Natural killer cell (primary cell): Measurements from ENCODE around the gene AKAP8. TPM values are rescaled to one million over a fixed set of nuclear protein-coding genes. Genes with fewer than 3 reads are reported as not detected.

ENCODE experiments used
- ATAC-seq, 3 donors: fragments of 150-1000 bp in 2 of 3; fragments of 200-7000 bp in 1 of 3; cut with Tn5 transposase; 1 replicate in 1 of 3; 2 replicates in 2 of 3; pipeline ENCODE4 v1.10.0; 2021; ENCODE audit warnings: mild to moderate bottlenecking in 2 of 3, moderate library complexity in 2 of 3
- DNase-seq, 2 donors: peaks; one replicate each; pipeline versions ENCODE4 v3.0.0 to v3.0.0-alpha.2; 2013 to 2021; ENCODE audit warnings: mixed read lengths in 1 of 2
- H3K27ac ChIP-seq: one replicate; pipeline ENCODE4 v1.5.1; 2013; ENCODE audit warnings: mild to moderate bottlenecking, low read length
- H3K27me3 ChIP-seq: one replicate; pipeline ENCODE4 v1.6.1; 2013; ENCODE audit warnings: low read length; ENCODE audit not compliant: control insufficient read depth, insufficient read depth
- H3K36me3 ChIP-seq: one replicate; pipeline ENCODE4 v1.6.1; 2013; ENCODE audit warnings: low read length; ENCODE audit not compliant: control insufficient read depth, insufficient read depth
- H3K4me1 ChIP-seq: one replicate; pipeline ENCODE4 v1.6.1; 2013; ENCODE audit warnings: low read length; ENCODE audit not compliant: control insufficient read depth, insufficient read depth
- H3K4me3 ChIP-seq: one replicate; pipeline ENCODE4 v1.5.1; 2013; ENCODE audit warnings: low read length
- H3K9me3 ChIP-seq: one replicate; pipeline ENCODE4 v1.6.1; 2013; ENCODE audit warnings: low read length; ENCODE audit not compliant: control insufficient read depth, insufficient read depth
- H3K27ac Mint-ChIP-seq, 2 donors: one replicate each; pipeline ENCODE4 v1.8.0; 2022; ENCODE audit warnings: mild to moderate bottlenecking in 2 of 2, mixed read lengths in 2 of 2, moderate library complexity in 1 of 2
- H3K27me3 Mint-ChIP-seq, 2 donors: one replicate each; pipeline ENCODE4 v1.8.0; 2022; ENCODE audit warnings: low read depth in 2 of 2, mixed read lengths in 2 of 2
- H3K36me3 Mint-ChIP-seq: one replicate; pipeline ENCODE4 v1.8.0; 2022; ENCODE audit warnings: mixed read lengths
- H3K4me1 Mint-ChIP-seq, 2 donors: one replicate each; pipeline ENCODE4 v1.8.0; 2022; ENCODE audit warnings: mixed read lengths in 2 of 2
- H3K4me3 Mint-ChIP-seq: one replicate; pipeline ENCODE4 v1.8.0; 2022; ENCODE audit warnings: mild to moderate bottlenecking, moderate library complexity, mixed read lengths
- H3K9me3 Mint-ChIP-seq, 2 donors: one replicate each; pipeline ENCODE4 v1.8.0; 2022; ENCODE audit warnings: mixed read lengths in 2 of 2
- CTCF ChIP-seq: fragments of 200-600 bp; IDR thresholded peaks from one replicate; pipeline ENCODE4 v1.8.0; 2022; ENCODE audit warnings: antibody characterized with exemption
- WGBS: methylation state at CpG from one replicate; pipeline ENCODE4 v1.1.7; 2013; ENCODE audit warnings: missing lambda C conversion rate; ENCODE audit not compliant: insufficient coverage; 5-methylcytosine and 5-hydroxymethylcytosine counted together
- intact Hi-C: fragments of 100-400 bp; cut with micrococcal nuclease; formaldehyde crosslinking; loops from one replicate; pipeline ENCODE4 v1.14.2; 2022
- total RNA-seq, 4 donors: library from RNA; stranded (reverse); fragments of 120-200 nt in 1 of 4; gene quantifications; one replicate each; pipeline versions ENCODE4 v1.2.3 to v1.2.4, GENCODE V29; 2013 to 2022

Gene AKAP8
- total RNA-seq, 3 donors from 2014 or later (not counting 1 experiment from before 2014, with no cell fraction given): 65.3 to 87.6 (median 76.9) TPM

- Histone ChIP-seq H3K4me3 (no peak overlapping the region), H3K27ac (no peak overlapping the region), H3K4me1 (peaks cover 10% of the 10 kb centered on the region), H3K9me3 (no peaks in the 10 kb centered on the region), H3K27me3 (no peaks in the 10 kb centered on the region), H3K36me3 (peaks cover 58% of the 10 kb centered on the region)
- 98% methylated on average over 10 of the region's 10 CpGs for WGBS
- Mint-ChIP-seq H3K27me3 (no peaks in the 10 kb centered on the region), H3K27ac (no peak overlapping the region), H3K9me3 (no peaks in the 10 kb centered on the region), H3K36me3 (no peaks in the 10 kb centered on the region), H3K4me3 (no peak overlapping the region), H3K4me1 (peaks cover 28 to 29% of the 10 kb centered on the region in 2 donors)
- no peak for TF ChIP-seq CTCF
- ATAC-seq (no peak), DNase-seq (no peak)
- intact Hi-C loops: no loop called here
These were observed 23.6 kb upstream of the AKAP8 start for GRCh38 chr19:15403151-15403531.

GRCh38 chr19:15402411-15403150 is 23.0 kb upstream of the AKAP8 start:
- Mint-ChIP-seq H3K27ac (no peak overlapping the region), H3K4me1 (peaks cover 28 to 31% of the 10 kb centered on the region in 2 donors), H3K4me3 (no peak overlapping the region), H3K27me3 (no peaks in the 10 kb centered on the region), H3K36me3 (peaks cover 3% of the 10 kb centered on the region), H3K9me3 (no peaks in the 10 kb centered on the region)
- 96% methylated on average over 15 of the region's 15 CpGs for WGBS
- ATAC-seq (no peak), DNase-seq (no peak)
- intact Hi-C loops: no loop called here
- Histone ChIP-seq H3K4me3 (no peak overlapping the region), H3K27ac (no peak overlapping the region), H3K36me3 (peaks cover 62% of the 10 kb centered on the region), H3K9me3 (no peaks in the 10 kb centered on the region), H3K27me3 (no peaks in the 10 kb centered on the region), H3K4me1 (peaks cover 10% of the 10 kb centered on the region)
- TF ChIP-seq CTCF: no peak

GRCh38 chr19:15401397-15401710 is 21.8 kb upstream of the AKAP8 start:
- Histone ChIP-seq H3K27me3 (no peaks in the 10 kb centered on the region), H3K4me3 (no peak overlapping the region), H3K9me3 (no peaks in the 10 kb centered on the region), H3K4me1 (peaks cover 10% of the 10 kb centered on the region), H3K27ac (no peak overlapping the region), H3K36me3 (peaks cover 73% of the 10 kb centered on the region)
- Mint-ChIP-seq H3K4me1 (peaks cover 26 to 40% of the 10 kb centered on the region in 2 donors), H3K4me3 (no peak overlapping the region), H3K27me3 (no peaks in the 10 kb centered on the region), H3K36me3 (peaks cover 12% of the 10 kb centered on the region), H3K9me3 (no peaks in the 10 kb centered on the region), H3K27ac (no peak overlapping the region)
- ATAC-seq (no peak), DNase-seq (no peak)
- intact Hi-C loops: no loop called here
- WGBS: 98% methylated on average over 17 of the region's 17 CpGs
- TF ChIP-seq CTCF: no peak
